ENCODE measurements around the gene HLA-DOB. TPM values are rescaled to one million over a fixed set of nuclear protein-coding genes. Genes with fewer than 3 reads are reported as not detected.

Gene HLA-DOB
- total and polyA plus RNA-seq, 12 donors = 0.28 to 1.6 (median 0.66) TPM; not detected in 4

DNA sequence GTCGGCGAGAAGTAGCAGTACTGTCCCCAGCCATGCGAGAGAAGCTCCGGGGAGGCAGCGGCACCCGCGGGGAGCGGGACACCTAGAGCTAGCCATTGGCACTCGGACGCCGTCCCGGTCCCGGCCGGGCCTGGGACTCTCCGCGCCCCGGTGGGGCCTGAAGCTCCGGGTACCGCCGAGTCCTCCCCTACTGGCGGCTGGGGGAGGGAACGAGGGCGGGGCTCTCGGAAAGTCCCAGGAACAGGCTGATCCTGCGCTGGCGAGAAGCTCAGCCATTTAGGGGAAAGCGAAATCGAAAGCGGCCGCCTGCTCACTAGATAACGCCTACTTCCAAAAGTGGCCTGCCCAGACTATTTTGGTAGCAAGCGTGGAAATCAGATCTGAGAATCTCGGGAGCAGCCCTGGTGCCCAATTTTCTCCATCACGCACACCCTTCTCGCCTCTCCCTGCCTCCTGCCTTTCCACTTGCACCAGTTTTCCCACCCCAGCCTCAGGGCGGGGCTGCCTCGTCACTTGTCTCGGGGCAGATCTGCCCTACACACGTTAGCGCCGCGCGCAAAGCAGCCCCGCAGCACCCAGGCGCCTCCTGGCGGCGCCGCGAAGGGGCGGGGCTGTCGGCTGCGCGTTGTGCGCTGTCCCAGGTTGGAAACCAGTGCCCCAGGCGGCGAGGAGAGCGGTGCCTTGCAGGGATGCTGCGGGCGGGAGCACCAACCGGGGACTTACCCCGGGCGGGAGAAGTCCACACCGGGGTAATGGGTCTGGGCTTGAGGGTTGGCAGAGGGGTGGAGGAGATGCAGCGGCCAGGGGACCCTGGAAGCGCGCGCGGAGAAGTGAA is 37.0 kb upstream of the HLA-DOB start, which contains the start of the genes PSMB9 and TAP1:
TSS of gene PSMB9 (plus strand) at position 652 of the 835 bp plus-strand sequence. CDS start at position 690, 38 bp downstream.
TSS of gene TAP1 (minus strand) at position 164 of the 835 bp plus-strand sequence. CDS start at position 96, 68 bp downstream.
- intact Hi-C loops (cut with DNase I) = no loop called here
- 0 to 1% (median 0%) methylated on average over 26 to 68 of the region's 68 CpGs for WGBS, 4 donors
- H3K9me3 ChIP-seq (replicated peaks in 1 of 3) = no peaks in the 10 kb centered on the region
- no peaks in the 10 kb centered on the region for H3K27me3 ChIP-seq
- DNase-seq = peak; percentile 92 to 98 (median 95)
- peaks cover 14 to 23% of the 10 kb centered on the region in 2 donors for H3K4me1 ChIP-seq (replicated peaks in 1 of 2)
- H3K27ac ChIP-seq = peak within 1 kb of the TSS; percentile 91 to 98 (median 96)
- peaks cover 0 to 41% of the 10 kb centered on the region in 2 donors for H3K36me3 ChIP-seq (replicated peaks in 1 of 2)
- H3K4me3 ChIP-seq = peak within 1 kb of the TSS; percentile 69 to 92 (median 76)
- TF ChIP-seq, protein P1, sequence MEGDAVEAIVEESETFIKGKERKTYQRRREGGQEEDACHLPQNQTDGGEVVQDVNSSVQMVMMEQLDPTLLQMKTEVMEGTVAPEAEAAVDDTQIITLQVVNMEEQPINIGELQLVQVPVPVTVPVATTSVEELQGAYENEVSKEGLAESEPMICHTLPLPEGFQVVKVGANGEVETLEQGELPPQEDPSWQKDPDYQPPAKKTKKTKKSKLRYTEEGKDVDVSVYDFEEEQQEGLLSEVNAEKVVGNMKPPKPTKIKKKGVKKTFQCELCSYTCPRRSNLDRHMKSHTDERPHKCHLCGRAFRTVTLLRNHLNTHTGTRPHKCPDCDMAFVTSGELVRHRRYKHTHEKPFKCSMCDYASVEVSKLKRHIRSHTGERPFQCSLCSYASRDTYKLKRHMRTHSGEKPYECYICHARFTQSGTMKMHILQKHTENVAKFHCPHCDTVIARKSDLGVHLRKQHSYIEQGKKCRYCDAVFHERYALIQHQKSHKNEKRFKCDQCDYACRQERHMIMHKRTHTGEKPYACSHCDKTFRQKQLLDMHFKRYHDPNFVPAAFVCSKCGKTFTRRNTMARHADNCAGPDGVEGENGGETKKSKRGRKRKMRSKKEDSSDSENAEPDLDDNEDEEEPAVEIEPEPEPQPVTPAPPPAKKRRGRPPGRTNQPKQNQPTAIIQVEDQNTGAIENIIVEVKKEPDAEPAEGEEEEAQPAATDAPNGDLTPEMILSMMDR (IDR thresholded peaks at IDR 0.05) = peak; percentile 50 to 88 (median 78)
- peak; percentile 80 to 84 for TF ChIP-seq POLR2A (IDR thresholded peaks at IDR 0.05)

DNA sequence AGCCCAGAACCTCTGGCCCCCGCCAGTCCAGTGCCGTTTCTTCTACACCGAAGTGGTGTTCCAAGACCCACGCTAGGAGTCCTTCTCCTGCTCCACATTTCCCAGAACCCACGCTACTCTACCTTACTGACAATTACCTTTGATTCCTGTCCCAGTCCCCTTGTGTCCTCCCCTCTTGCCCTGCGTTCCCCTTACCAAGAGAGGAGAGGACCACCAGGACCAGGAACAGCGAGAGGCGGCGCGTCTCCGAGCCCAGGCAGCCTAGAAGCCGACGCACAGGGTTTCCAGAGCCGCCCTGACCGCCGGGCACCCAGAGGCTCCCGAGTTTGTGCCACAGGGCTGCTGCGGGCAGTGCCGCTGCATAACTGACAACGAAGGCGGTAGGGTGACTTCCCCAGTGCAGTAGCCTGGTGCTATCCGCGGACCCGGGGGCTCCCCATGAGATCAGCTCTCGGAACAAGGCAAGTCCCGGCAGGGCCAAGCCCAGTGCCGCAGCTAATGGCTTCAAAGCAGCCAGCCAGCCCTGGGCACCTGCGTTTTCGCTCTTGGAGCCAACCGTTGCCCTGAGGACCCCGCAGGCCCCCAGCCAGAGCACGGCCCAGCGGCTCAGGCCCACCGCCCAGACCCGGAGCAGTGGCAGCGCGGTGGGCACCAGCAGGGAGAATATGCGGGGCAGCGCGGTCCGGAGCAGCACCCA is 36.2 kb upstream of the HLA-DOB start:
- peak overlapping the region; percentile 91 to 98 (median 96) for H3K27ac ChIP-seq
- no peaks in the 10 kb centered on the region for H3K9me3 ChIP-seq (replicated peaks in 1 of 3)
- H3K27me3 ChIP-seq = no peaks in the 10 kb centered on the region
- intact Hi-C loops (cut with DNase I) = no loop called here
- peaks cover 0 to 42% of the 10 kb centered on the region in 2 donors for H3K36me3 ChIP-seq (replicated peaks in 1 of 2)
- H3K4me3 ChIP-seq = peak overlapping the region; percentile 69 to 92 (median 76)
- peak in 1 of 2 donors; percentile 14 for TF ChIP-seq POLR2A (IDR thresholded peaks at IDR 0.05)
- TF ChIP-seq, protein P1 (IDR thresholded peaks at IDR 0.05) = no peak
- DNase-seq = peak; percentile 55 to 76 (median 63)
- 1% methylated on average over 17 to 41 of the region's 41 CpGs for WGBS, 4 donors
- H3K4me1 ChIP-seq (replicated peaks in 1 of 2) = peaks cover 14 to 23% of the 10 kb centered on the region in 2 donors

DNA sequence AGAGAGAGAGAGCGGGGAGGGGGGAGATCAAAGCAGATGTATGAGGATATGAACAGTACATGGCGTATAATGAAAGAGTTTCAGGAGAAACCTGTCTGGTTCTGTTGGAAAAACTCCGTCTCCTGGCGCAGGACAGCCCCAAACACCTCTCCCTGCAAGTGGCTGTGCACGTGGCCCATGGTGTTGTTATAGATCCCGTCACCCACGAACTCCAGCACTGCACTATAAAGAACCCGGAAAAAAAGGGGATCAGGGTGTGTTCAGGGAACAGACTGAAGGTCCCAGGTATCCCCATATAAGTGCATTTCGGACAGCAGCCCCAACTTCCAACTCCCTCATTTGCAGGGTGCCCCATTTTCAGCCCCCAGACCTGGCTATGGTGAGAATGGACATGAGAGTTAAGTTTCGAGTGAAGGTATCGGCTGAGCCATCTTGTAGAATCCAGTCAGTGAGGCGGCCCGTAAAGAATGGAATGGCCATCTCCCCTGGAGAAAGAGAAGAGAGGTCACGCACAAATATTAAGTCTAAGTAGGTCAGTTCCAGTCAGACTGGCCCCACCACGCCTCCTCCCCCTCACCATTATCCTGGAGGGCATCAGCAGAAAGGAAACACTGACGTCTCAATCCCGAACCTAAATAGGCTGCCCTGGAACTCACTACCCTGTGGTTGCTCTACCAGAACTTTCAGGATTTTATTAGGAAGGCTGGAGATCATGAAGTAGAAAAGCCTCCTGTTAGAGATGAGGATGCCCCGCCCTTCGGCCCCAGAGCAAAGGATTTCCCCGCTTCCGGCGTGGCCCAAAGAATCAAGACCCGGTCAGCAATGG is 35.4 kb upstream of the HLA-DOB start:
- Histone ChIP-seq H3K27ac (peak overlapping the region; percentile 91 to 98 (median 96)), H3K9me3 (replicated peaks in 1 of 3) (no peaks in the 10 kb centered on the region), H3K4me3 (peak overlapping the region in 3 of 4 donors; percentile 71 to 92 (median 80)), H3K36me3 (replicated peaks in 1 of 2) (peaks cover 0 to 44% of the 10 kb centered on the region in 2 donors), H3K27me3 (no peaks in the 10 kb centered on the region), H3K4me1 (replicated peaks in 1 of 2) (peaks cover 14 to 23% of the 10 kb centered on the region in 2 donors)
- TF ChIP-seq, protein P1 (IDR thresholded peaks at IDR 0.05) = no peak
- no peak for TF ChIP-seq POLR2A (IDR thresholded peaks at IDR 0.05)
- intact Hi-C loops (cut with DNase I) = no loop called here
- peak in 5 of 7 donors; percentile 49 to 61 (median 58) for DNase-seq
- 44 to 61% (median 46%) methylated on average over 18 to 23 of the region's 23 CpGs for WGBS, 4 donors

All from adrenal gland (tissue), 12 donors.